NCI-H510A (cell line): ENCODE measurements around the gene MAN1C1.
"Not testable (repeated sequence)": the region's sequence is repeated elsewhere in the genome, so short reads cannot be mapped to it uniquely, and the experiment has no call there.

Experiments
- DNase-seq: peaks from one replicate; lab custom pipeline; 2025; lab: John Stamatoyannopoulos, UW

MAN1C1 gene

DNA sequence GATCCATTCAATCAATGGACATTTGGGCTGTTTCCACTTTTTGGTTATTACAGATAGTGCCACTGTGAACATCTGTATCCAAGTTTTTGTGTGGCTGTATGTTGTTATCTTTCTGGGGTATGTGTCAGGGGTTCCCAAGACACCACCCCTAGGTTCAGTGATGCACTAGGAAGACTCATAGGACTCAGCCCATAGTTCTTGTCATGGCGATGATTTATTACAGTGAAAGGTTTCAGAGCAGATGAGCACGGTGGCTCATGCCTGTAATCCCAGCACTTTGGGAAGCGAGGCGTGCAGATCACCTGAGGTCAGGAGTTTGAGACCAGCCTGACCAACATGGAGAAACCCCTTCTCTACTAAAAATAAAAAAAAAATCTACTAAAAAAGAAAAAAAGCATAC lies 64.1 kb downstream of the MAN1C1 start:
- DNase-seq = no peak

DNA sequence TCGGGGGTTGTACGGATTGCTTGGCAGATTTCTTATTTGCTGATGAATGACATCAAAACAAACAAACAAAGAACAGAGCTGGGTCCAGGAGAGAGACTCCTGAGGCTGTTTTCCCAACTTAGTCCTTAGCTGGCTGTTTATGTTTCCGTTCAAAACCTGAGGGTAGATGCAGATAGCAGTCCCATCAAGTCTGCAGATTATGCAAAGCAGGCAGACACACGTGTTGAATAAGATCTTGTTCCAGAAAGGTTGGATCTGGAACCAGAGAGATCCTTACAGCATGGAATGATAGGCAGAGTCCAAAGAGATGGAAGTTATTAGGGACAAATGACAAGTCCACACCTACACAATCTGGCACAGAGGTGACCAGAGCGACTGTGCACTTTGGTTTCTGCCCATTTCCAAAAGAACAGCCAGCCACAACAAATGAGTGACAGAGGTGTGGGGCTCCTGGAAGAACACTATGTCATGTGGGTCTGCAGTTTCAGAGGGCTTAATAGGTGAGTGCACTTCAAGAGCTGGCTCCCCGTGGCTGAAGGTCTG lies 65.5 kb downstream of the MAN1C1 start:
- no peak for DNase-seq

DNA sequence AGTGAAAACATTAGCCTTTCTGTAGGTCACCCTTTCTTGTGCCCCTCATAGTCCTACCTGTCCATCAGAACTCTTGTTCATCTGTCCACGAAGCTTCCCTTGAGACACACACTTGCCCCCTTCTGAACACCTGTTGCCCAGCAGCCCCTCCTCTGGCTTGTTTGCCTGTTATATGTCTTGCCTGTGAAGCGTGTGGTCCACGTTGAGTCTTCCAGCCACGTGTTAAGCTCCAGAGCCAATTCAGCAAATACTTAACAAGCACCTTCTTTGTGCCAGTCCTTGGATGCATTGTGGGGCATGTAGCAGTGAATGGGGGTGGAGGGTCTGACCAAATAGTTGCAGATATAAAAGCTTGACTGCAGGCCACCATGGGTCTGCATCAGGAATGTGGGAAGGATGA lies 66.6 kb downstream of the MAN1C1 start:
- DNase-seq = no peak

DNA sequence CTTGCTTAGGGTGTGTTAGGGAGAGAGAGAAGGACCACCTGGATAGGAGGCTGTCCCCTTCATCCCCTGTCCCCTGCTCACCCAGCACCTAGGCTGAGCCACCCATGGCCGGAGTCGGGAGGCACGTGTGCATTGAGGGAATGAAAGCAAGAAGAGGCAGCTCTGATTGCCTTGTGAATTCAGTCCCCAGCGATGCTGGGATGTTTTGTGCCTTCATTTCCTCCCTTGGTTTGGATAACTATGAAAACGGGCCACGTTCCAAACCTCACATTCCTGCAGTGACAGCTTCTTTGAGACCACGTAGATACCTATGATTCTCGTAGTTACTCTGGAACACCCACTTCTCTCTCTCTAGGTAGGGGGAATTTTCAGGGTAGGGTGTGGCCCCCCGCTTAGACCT lies 67.1 kb downstream of the MAN1C1 start:
- no peak for DNase-seq

DNA sequence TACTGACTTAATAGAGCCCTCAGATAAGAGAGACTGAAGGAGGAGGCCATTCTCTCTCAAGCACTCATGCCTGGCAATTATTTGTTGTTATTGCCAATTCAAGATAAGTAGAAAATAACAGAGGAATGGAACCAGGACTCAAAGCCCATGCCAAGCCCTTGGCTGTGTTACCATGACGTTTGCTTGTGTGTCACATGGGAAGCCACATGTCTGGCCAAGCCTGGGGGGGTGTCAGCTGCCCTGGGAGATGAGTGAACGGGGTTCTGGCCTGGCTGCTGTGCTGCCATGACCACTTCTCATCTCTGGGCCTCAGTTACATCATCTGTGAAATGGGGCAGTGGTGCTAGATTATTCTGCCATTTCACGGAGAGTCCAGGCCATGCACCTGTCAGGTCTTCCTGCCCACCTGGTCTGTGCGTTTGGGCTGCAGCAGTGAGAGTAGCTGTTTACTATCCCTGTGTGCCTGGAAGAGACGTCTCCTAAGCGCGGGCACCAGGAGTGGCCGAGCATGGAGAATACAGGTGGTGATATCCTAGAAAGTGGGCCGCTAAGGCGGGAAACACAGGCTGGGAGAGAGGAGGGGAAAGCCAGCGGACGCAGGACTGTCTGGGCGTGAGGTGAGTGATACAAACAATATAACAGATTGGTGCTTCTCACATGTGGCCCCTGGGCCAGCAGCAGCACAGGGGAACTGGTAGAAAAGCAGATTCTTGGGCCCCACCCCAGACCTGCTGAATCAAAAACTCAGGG lies 67.8 kb downstream of the MAN1C1 start:
- DNase-seq = no peak

DNA sequence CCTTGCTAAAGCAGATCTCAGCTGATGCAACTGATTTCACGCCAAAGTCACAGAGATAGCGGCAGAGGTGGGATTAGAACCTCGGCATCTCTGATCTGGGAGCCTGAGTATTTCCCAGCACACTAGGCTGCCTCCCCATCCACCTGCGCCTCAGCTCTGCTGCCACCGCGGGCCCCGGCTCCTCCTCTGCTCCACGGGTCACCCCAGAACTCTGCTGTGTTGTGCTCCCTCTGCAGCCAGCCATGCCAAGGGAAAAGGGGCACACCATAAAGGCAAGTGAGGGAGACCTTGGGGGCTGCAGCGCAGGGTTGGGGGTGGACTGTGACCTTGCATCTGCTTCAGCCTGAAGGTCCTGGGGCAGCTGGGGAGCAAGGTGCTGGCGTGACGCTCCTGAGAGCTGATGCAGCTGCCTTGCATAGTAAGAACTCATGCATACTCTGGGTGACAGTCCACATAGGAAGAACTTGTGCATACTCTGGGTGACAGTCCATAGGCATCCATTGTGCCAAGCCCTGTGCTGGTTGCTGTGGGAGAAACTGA lies 68.7 kb downstream of the MAN1C1 start:
- no peak for DNase-seq

DNA sequence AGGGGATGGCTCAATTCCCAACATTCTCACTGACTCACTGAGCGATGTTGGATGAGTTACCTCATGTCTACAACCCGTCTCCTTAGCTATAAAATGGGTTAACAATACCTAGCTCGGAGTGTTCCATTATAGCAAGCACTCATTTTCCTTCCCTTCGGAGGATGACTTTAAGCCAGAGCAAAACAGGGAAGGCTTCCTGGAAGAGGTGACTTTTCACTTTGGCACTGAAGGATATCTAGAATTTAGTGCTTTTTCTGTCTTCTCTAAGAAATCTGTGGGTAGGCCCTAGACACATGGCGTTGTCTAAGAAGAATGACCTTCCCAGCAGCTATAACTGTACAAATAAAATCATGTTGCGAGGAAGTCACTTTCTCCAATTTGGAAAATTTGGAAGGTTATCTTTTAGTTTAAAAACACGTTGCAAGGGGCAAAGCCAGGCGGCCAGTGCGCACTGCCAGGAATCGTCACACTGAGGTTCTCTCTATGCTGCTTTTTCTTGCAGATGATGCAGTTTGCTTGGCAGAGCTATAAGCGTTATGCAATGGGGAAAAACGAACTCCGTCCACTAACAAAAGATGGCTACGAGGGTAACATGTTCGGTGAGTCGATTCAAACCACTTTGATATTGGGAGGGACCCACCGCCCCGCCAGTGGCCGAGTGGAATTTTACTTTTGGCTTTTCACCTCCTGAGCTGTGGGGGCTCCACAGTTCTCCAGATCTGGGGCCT lies 69.5 kb downstream of the MAN1C1 start:
- DNase-seq = no peak

DNA sequence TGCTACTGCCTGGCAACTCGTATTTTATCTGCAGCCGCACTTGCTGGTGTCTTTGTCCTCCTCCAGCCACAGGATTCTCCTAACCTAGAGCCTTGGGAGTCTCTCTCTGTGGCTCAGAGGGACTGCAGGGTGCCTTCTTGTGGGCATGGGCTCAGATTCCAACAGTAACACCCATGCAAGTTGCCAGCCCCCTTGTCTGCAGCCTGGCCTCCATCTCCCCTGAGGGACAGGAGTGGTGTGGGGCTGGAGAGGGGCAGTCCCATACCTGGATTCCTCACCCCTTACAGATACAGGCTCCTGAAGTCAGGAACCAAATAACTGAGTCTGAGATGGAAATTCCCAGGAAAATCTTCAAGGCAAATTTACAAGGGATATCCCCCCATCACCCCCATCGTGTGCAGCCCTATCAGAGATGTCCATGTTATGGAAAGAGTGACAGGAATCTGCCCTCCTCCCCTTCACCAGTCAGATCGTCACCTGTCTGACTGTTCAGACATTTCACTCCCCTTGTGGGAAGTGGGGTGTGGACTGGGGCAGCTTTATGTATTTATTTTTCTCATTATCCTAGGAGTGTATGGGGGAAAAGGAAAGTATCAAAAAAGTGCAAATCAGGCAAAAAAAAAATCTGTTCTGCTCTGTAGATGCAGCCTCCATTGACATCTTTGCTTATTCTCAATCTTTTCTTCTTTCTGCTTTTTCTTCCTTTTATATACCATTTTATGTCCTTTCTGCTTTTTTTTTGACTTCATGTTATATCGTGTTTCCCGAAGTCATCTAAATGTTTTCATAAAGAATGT lies 70.8 kb downstream of the MAN1C1 start:
- no peak for DNase-seq

DNA sequence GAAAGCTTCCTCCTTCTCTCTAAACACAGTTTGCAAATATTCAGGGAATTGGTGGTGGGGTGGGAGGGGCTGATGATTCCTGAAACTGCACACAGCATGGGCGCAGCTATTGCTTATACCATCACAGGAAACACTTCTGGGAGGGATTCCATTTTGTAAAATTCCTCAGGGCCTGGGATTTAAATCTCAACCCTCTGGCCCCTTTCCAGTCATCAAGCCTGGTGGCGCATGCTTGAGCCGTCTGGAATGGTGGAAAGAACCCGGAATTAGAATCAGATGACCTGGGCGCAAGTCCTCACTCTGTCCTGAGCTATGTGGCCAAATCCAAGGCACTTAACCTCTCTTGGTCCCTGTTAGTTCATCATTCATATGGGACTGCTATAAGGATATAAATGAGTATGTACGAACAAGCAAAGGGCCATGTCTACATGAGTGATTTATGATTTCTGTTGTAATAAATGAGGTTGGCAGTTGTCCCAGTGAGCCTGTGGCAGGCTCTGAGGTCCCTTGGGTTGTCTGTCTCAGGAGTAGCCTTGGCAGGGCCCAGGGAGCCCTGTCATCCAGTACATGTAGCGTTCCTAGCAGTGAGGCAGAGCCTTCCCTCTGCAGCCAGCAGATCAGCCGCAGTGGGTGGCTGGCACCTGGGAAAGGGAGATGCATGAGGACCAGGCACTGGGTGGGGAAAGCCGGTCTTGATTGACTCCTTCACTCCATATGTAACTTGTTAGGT lies 72.0 kb downstream of the MAN1C1 start:
- no peak for DNase-seq

DNA sequence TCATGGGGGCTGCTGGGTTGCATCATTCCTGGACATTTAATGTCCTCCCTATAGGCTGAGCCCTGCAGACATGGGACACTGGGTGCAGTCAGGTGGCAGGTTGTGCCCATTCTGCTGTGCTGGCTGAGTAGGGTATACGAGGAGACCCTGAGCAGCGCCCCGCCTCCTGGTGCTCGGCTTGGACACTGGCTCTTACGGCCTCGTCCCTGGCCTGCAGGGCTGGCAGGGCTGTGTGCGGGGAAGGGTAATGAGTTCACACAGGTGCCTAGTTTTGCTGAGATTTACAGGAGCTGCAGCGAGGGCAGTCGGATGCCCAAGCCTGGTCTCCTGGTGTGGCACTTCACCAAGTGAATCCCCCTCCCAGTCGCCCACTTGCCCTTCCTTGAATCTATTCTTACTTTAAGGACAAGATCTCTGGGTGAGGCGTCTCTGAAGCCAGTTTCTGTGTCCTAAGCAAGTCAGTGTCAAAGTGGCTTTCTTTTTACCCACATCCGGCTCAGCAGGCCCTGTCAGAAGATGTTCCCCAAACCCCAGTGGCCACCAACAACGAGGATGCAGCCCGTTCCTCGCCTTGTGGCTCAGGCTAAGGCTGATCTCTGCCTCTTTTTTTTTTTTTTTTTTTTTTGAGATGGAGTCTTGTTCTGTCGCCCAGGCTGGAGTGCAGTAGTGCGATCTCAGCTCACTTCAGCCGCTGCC lies 73.2 kb downstream of the MAN1C1 start:
- DNase-seq = no peak

DNA sequence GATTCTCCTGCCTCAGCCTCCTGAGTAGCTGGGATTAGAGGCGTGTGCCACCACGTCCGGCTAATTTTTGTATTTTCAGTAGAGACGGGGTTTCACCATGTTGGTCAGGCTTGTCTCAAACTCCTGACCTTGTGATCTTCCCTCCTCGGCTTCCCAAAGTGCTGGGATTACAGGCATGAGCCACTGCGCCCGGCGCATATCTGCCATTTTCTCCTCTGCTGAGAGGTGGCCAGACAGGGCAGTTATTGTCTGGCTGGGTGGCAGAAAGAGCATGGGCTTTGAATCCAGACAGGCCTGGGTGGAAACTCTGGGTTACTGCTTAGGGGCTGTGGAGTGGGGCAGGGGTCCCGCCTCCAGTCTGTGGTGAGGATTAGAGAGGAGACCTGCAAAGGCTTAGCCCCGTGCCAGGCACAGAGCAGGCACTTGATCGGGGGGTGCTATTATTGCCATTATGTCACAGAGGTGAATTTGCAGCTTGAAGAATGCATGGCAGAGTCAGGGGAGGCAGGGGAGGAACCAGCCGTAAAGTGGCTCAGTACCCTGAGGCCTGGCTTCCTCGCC lies 73.9 kb downstream of the MAN1C1 start:
- DNase-seq = no peak

DNA sequence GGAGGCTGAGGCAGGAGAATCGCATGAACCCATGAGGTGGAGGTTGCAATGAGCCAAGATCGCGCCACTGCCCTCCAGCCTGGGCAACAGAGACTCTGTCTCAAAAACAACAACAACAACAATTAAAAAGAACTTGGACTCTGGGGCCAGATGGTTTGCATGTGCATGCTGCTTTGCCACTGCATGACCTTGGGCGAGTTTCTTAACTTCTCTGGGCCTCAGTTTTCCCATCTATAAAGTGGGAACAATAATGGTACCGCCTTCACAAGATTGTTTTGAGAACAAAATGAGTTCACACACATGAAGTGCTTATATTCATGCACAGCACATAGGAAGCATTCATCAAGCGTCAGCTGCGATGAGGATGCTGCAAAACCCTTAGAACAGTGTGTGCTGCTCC lies 74.6 kb downstream of the MAN1C1 start:
- no peak for DNase-seq

DNA sequence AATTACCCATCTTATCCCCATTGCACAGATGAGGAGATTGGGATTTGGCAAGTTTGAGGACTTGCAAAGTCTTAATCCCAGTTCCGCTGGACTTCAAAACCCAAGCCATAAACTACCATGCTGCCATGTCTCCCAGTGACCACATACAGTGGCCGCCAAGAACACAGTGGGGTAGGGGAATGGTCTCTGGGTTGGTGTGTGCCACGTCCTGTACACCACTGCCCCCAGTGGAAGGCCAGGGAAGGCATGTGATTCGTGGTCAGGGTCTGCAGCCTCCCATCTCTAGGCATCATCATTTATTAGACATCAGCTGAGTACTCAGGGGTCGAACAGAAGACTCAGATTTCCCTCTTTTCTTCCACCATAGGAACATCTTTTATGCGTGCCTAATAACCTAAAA lies 76.0 kb downstream of the MAN1C1 start:
- no peak for DNase-seq

DNA sequence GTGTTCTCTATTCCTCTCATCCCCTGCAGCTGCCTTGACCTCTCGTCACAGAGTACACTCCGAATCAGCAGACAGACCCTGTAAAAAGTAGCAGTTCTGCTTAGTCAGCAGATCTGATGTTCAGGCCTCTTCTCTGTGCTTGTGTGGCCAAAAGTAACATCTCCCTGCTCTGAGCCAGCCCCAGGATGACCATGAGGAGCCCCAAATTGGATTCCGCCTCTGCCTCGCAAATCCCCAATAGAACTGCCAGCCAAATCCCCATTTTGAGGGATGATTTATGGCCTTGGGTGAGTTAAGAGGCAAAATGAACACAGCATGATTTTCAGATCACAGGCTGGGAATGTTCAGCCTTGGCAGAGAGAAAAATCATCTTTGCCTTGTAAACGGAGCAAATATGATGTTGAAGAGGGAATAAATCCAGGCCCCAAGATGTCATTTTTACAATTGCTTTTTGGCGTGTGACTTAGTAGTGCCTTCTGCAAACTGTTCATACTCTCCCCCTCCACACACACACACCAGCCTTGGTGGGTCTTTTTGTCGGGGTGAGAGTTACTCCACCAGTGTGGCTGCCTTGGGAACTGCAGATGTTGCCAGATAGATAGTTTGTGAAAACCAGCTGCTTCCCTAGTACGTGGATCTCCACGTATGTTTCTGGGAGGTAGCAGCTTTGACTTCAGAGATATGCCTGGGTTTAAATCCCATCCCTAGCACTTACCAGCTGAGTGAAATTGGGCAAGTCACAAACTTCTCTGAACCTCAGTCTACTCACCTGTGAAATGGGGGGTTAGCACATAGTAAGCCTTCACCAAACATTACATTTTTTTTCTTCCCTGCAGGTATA lies 77.8 kb downstream of the MAN1C1 start:
- DNase-seq = no peak

DNA sequence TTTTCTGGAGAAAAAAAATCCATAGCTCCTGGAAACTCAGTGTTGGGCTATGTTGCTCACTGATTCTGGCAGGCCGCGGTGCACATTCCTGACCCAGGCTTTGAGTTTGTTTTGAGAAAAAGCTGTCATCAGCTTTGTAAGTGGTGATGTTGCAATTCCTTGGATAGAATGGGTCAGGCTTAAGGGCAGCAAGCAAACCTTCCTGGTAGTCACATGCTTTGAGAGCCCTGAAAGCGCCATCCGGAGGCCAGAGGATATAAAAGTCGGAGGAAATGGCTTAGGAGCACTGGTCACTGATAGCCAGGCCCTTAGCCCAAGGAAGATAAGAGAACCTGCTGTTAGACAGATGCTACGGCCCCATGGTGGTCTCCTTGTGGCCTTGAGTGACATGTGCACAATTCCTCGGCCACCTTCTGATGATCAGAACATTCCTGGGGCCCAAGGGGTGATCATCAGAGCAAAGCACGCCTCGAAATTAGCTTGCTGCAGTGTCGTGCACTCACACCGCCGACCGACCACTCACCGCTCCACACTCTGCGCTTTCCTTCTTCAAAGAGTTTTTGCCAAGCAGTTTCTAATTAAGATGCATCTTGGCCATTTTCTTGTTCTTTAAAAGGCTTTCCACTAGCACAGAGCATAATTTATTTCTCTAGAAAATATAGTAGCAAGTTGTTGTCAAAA lies 78.6 kb downstream of the MAN1C1 start:
- no peak for DNase-seq

DNA sequence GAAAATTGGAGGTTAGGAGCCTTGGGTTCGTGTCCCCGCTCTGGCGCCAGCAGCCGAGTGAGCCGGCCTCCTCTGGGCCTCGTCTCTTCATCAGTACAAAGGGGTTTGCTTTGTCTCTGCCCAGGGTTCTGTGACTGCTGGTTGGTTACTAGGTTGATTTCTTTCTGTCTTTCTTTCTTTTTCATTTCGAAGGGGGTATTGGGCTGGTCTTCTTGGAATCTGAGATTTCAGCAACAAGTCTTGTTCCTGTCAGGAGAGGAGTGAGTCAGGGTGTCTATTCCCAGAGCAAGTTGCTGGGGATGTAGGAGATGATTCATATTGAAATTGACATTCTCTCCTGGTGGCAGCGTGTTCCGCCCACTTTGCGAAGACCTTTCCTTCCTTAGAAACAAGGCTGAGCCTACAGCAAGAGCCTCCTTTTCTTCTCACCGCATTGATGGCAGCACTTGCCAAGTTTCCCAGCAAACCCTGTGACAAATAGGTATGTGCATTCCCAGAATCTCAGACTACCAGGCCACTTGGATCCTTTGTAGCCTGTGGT lies 79.2 kb downstream of the MAN1C1 start:
- DNase-seq = no peak

DNA sequence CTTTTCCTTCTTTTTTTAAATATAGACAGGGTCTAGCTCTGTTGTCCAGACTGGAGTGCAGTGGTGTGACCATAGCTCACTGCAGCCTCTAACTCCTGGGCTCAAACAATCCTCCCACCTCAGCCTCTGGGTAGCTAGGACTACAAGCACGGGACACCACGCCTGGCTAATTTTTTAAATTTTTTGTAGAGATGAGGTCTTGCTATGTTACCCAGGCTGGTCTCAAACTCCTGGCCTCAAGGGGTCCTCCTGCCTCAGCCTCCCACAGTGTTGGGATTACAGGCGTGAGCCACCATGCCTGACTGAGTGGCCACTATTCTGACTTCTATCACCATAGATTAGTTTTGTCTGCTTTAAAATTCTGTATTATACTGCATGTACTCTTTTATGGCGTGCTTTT lies 80.1 kb downstream of the MAN1C1 start:
- not testable (repeated sequence) for DNase-seq

DNA sequence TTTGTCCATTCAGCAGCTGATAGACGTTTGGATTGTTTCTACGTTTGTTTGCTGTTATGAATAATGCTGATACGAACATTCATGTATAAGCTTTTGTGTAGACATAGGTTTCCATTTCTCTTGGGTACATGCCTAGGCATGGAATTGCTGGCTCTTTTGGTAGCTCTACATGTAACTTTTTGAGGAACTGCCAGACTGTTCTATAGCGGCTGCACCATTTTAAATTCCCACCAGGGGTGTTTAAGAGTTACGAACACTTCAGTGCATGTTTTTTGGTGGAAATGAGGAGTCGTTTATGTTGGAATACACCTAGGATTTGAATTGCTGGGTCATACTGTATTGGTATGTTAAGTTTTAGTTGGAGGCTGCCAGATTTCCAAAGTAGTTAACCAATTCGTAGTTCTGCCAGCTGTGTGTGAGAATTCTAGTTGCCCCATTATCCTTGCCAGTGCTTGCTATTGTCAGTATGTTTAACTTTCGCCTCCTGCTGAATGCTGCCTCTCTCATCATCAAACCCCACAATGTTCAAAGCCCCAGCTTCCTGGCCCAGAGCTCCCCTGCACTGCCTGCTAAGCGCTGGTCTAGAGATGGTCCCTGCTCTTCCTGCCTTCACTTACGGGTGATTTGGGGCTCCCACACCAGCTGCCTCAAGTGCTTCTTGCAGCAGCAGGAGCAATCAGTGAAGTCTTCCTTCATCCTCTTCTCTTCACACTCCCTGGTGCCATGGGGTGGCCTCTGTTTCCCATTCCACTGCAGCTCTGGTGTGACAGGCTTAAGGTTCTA lies 81.0 kb downstream of the MAN1C1 start:
- no peak for DNase-seq
